Bronchial epithelial cell (primary cell): Measurements from ENCODE around the gene BARX2. TPM values are rescaled to one million over a fixed set of nuclear protein-coding genes. Genes with fewer than 3 reads are reported as not detected.

Experiments used
- DNase-seq: peaks from one replicate; pipeline ENCODE4 v3.0.0-alpha.2; 2010; ENCODE audit warnings: low read depth
- FAIRE-seq: peaks from 2 replicates; lab custom pipeline; 2011; peaks lifted over from hg19 to GRCh38; lab: Jason Lieb, UNC
- H3K27me3 ChIP-seq: 2 replicates; pipeline ENCODE4 v1.5.1; 2011; ENCODE audit warnings: low read length; ENCODE audit not compliant: control insufficient read depth, insufficient read depth
- H3K36me3 ChIP-seq: 2 replicates; pipeline ENCODE4 v1.5.1; 2011; ENCODE audit warnings: low read length; ENCODE audit not compliant: control insufficient read depth, insufficient read depth
- H3K4me3 ChIP-seq: 2 replicates; pipeline ENCODE4 v1.5.1; 2011; ENCODE audit warnings: mild to moderate bottlenecking, low read depth, low read length, control low read depth
- total RNA-seq: library from RNA; depleted of rRNA; stranded (reverse); fragments of >200 nt; gene quantifications from 2 replicates; pipeline ENCODE4 v1.2.1, GENCODE V29; 2014
- TF ChIP-seq, protein P1 (sequence below): IDR thresholded peaks from 2 replicates; pipeline ENCODE4 v1.5.1; 2011; ENCODE audit warnings: mild to moderate bottlenecking, moderate library complexity, low read length, control low read depth, inconsistent platforms; ENCODE audit not compliant: insufficient read depth, severe bottlenecking

BARX2 gene
- total RNA-seq, 1 donor from 2014 or later = 2.9 TPM

GRCh38 chr11:129419386-129419785, 43.7 kb downstream of the BARX2 start:
- Histone ChIP-seq H3K36me3 (no peaks in the 10 kb centered on the region), H3K4me3 (no peak overlapping the region), H3K27me3 (no peaks in the 10 kb centered on the region)
- FAIRE-seq (peak; percentile 40), DNase-seq (no peak)
- TF ChIP-seq, protein P1, sequence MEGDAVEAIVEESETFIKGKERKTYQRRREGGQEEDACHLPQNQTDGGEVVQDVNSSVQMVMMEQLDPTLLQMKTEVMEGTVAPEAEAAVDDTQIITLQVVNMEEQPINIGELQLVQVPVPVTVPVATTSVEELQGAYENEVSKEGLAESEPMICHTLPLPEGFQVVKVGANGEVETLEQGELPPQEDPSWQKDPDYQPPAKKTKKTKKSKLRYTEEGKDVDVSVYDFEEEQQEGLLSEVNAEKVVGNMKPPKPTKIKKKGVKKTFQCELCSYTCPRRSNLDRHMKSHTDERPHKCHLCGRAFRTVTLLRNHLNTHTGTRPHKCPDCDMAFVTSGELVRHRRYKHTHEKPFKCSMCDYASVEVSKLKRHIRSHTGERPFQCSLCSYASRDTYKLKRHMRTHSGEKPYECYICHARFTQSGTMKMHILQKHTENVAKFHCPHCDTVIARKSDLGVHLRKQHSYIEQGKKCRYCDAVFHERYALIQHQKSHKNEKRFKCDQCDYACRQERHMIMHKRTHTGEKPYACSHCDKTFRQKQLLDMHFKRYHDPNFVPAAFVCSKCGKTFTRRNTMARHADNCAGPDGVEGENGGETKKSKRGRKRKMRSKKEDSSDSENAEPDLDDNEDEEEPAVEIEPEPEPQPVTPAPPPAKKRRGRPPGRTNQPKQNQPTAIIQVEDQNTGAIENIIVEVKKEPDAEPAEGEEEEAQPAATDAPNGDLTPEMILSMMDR = no peak

- DNase-seq = no peak
- Histone ChIP-seq H3K4me3 (no peak overlapping the region), H3K27me3 (no peaks in the 10 kb centered on the region), H3K36me3 (no peaks in the 10 kb centered on the region)
- TF ChIP-seq, protein P1 = no peak
- no peak for FAIRE-seq
These were observed 47.8 kb downstream of the BARX2 start for GRCh38 chr11:129423426-129423825.

- no peaks in the 10 kb centered on the region for H3K36me3 ChIP-seq
- DNase-seq = no peak
- H3K27me3 ChIP-seq = no peaks in the 10 kb centered on the region
- FAIRE-seq = no peak
- TF ChIP-seq, protein P1 = no peak
- no peak overlapping the region for H3K4me3 ChIP-seq
These were observed 49.6 kb downstream of the BARX2 start for GRCh38 chr11:129425214-129425613.

DNA sequence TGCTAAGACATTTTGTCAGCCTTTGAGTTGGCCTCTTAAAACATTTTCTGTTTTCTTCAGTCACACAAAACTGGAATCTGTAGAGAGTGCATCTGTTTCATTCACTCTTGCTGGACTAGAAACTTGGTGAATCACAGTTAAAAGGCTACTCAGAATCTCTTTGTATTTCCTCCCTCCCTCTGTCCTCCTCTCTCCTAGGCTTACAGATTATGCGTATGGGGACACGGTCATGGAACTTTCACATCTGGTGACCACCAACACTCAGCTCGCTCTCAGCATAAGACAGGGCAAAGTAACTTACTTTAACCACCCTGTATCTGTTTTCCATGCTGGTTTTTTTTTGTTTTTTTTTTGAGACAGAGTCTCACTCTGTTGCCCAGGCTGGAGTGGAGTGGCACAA, 50.4 kb downstream of the BARX2 start:
- DNase-seq (no peak), FAIRE-seq (no peak)
- TF ChIP-seq, protein P1 = no peak
- H3K4me3 ChIP-seq = no peak overlapping the region
- H3K27me3 ChIP-seq = no peaks in the 10 kb centered on the region
- no peaks in the 10 kb centered on the region for H3K36me3 ChIP-seq

DNA sequence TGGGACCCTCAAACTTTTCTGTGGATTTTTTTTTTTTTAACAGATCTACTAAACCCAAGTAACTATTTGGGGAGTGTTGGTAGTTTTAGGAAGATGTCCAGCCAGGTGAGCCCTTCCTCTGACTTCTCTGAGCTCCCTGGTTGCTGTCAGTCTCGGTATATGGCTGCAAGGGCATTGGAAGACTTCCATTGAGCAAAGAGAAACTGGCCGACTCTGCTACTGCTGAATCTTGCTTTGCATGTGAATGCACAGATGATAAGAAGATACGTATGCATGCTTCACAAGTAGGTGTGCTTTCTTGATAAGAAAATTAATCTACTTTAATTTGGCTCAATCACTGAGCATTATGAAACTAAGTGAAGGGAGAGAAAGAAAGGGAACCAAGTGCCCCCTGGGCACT, 51.1 kb downstream of the BARX2 start:
- H3K27me3 ChIP-seq = no peaks in the 10 kb centered on the region
- FAIRE-seq = no peak
- no peaks in the 10 kb centered on the region for H3K36me3 ChIP-seq
- H3K4me3 ChIP-seq = no peak overlapping the region
- TF ChIP-seq, protein P1 = no peak
- no peak for DNase-seq

- DNase-seq (no peak), FAIRE-seq (no peak)
- TF ChIP-seq, protein P1 = no peak
- H3K4me3 ChIP-seq = no peak overlapping the region
- H3K36me3 ChIP-seq = no peaks in the 10 kb centered on the region
- no peaks in the 10 kb centered on the region for H3K27me3 ChIP-seq
These were observed 51.7 kb downstream of the BARX2 start for GRCh38 chr11:129427376-129427775.
